ENCODE measurements around the gene ORMDL2. TPM values are rescaled to one million over a fixed set of nuclear protein-coding genes. Genes with fewer than 3 reads are reported as not detected.
"Not testable (repeated sequence)": the region's sequence is repeated elsewhere in the genome, so short reads cannot be mapped to it uniquely, and the experiment has no call there.

Gene ORMDL2
- total RNA-seq, 1 donor from 2014 or later: 13.3 TPM

- no peak for DNase-seq
Observed at GRCh38 chr12:55861396-55861795, 43.6 kb downstream of the ORMDL2 start.

- DNase-seq: no peak
Observed at GRCh38 chr12:55861871-55862270, 44.0 kb downstream of the ORMDL2 start.

GRCh38 chr12:55862286-55862685 is 44.4 kb downstream of the ORMDL2 start:
- no peak for DNase-seq

- not testable (repeated sequence) for DNase-seq
Observed at GRCh38 chr12:55862931-55863330, 45.1 kb downstream of the ORMDL2 start.

GRCh38 chr12:55865327-55865726 is 47.5 kb downstream of the ORMDL2 start:
- DNase-seq: no peak

- DNase-seq: not testable (repeated sequence)
Observed at GRCh38 chr12:55866454-55867004, 48.7 kb downstream of the ORMDL2 start.

Other genes with a start within 250 kb of the ORMDL2 start
- gene OR2AP1, start 245.6 kb upstream of the ORMDL2 start, total RNA-seq: not detected
- not detected for gene OR10P1, start 181.1 kb upstream of the ORMDL2 start, total RNA-seq
- 87.4 TPM for gene ITGA7, start 110.1 kb upstream of the ORMDL2 start, total RNA-seq
- 47.4 TPM for gene BLOC1S1, start 102.0 kb upstream of the ORMDL2 start, total RNA-seq
- 11.7 TPM for gene RDH5, start 97.6 kb upstream of the ORMDL2 start, total RNA-seq
- 586 TPM for gene CD63, start 89.0 kb upstream of the ORMDL2 start, total RNA-seq
- gene GDF11, start 74.9 kb upstream of the ORMDL2 start, total RNA-seq: 3.0 TPM
- gene SARNP, start 317 bp upstream of the ORMDL2 start, total RNA-seq: 57.3 TPM
- gene DNAJC14, start 11.5 kb downstream of the ORMDL2 start, total RNA-seq: 19.5 TPM
- gene MMP19, start 24.9 kb downstream of the ORMDL2 start, total RNA-seq: 18.2 TPM
- 21.0 TPM for gene PYM1, start 109.9 kb downstream of the ORMDL2 start, total RNA-seq
- 41.4 TPM for gene DGKA, start 113.1 kb downstream of the ORMDL2 start, total RNA-seq
- 19.8 TPM for gene PMEL, start 148.0 kb downstream of the ORMDL2 start, total RNA-seq
- 25.7 TPM for gene CDK2, start 148.8 kb downstream of the ORMDL2 start, total RNA-seq
- 51.4 TPM for gene RAB5B, start 156.0 kb downstream of the ORMDL2 start, total RNA-seq
- gene SUOX, start 179.2 kb downstream of the ORMDL2 start, total RNA-seq: 6.8 TPM
- 2.0 TPM for gene IKZF4, start 203.0 kb downstream of the ORMDL2 start, total RNA-seq
- 200 TPM for gene RPS26, start 223.9 kb downstream of the ORMDL2 start, total RNA-seq